Activated T-helper 9 cell treated with anti-CD3 and anti-CD28 coated beads, Interleukin-2, amount 50 U/mL, for 16 hours (primary cell): Measurements from ENCODE around the gene STK16.
A peak's percentile ranks its signal among the peaks of the same experiment; 100 is the strongest.
"Not testable (repeated sequence)": the region's sequence is repeated elsewhere in the genome, so short reads cannot be mapped to it uniquely, and the experiment has no call there.

Experiments used
- DNase-seq: peaks from one replicate; pipeline ENCODE4 v3.0.0-alpha.2; 2020; ENCODE audit warnings: low read depth

Gene STK16, protein sequence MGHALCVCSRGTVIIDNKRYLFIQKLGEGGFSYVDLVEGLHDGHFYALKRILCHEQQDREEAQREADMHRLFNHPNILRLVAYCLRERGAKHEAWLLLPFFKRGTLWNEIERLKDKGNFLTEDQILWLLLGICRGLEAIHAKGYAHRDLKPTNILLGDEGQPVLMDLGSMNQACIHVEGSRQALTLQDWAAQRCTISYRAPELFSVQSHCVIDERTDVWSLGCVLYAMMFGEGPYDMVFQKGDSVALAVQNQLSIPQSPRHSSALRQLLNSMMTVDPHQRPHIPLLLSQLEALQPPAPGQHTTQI

DNA sequence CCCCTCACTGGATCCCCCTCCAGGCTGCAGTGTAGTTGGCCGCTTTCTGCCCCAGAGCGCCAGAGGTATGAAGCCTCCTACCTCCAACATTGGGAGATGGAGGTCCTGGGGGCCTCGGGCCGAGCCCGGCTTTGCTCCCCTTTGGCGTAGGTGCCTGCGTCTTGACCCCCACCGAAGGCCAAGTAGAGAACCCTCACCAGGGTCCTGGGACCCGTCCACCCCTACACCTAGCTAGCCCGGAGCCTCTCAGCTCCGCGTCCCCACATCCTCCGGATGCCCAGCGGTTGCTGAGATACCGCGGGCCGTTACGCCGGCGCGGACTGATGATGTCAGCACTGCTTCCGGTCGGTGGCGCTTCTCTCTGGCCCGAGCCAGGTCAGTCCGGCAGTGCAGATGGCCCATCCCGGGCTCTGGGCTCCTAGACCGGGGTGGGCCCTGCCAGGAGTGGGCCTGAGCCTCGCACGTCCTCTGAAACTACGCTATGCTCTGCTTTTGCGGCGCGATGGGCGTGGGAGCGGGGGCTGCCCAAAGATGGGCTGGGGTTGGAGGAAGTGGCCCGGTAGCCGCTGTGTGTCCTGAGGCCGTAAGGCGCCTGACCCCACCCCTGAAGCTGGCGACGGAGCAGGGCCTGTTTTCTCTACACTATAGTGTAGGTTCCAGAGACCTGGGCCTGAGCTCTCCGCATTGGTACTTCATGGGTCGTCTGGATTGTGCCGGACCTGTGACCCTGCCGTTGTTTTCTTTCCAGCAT, at the start of gene STK16, which contains the start of gene GLB1L:
Gene STK16 (plus strand): TSS at position 332 of the 751 bp plus-strand sequence. CDS start 521 bp downstream, outside the sequence.
Gene GLB1L (minus strand): TSS at position 297 of the 751 bp plus-strand sequence. CDS start 1,871 bp downstream, outside the sequence.
- peak; percentile 83 for DNase-seq

DNA sequence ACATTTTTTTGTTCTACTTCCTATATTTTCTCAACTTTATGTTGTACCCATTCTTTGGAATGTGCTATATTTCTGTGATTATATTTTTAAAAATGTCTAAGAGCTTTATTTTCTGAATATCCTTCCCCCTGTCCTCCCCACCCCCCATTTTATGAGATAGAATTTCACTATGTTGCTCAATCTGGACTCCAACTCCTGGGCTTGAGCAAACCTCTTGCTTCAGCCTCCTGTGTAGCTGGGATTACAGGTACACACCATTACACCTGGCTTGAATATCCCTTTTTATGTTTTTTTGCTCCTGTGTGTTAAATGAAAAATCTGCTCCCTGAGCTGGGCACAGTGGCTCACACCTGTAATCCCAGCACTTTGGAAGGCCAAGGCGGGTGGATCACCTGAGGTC, 47.9 kb upstream of the STK16 start:
- no peak for DNase-seq

DNA sequence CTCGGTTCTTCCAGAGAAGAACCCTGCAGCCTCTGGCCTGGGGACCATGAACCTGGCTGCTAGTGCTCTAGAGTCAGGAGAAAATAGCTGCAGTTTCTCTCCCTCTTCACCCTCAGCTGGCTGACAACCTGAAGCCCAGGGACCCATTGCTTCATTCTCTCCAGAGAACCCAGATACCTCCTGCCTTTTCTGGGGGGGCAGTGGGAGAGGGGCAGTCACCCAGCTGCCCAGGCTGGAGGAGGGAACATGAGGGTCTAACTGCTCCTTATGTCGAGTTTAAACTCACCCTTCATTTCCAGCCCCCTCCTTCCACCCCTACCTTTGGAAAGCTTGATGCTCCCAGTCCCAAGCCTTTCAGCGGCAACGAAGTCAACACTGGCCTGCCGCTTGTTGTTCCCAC, 46.3 kb upstream of the STK16 start:
- DNase-seq, result no peak

DNA sequence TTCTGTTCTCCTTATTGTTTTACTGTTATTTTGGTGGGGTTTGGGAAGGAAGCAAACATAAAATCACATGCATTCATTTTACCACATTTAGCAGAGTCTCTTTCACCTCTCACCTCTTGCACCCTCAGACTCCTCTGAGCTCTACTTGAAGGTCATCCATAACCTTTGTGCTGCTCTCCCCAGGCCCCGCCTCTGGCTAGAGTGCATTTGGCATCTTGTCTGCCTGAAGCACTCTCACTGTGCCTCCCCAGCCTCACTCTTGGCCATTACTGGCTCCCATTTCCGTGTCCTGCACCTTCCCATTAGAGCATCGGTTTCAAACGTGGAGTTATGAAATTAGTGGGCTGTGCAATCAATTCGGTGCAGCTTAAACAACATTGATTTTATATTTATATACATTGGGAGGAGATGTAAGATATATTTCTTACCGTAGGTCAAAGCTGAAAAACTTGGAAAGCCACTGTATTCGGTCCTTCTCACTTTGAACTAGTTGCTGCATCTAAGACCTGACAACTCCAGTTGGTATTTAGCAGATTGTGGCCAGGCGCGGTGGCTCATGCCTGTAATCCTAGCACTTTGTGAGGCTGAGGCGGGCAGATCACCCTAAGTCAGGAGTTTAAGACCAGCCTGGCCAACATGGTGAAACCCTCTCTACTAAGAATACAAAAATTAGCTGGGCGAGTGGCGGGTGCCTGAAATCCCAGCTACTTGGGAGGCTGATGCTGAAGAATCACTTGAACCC, 45.6 kb upstream of the STK16 start:
- no peak for DNase-seq

DNA sequence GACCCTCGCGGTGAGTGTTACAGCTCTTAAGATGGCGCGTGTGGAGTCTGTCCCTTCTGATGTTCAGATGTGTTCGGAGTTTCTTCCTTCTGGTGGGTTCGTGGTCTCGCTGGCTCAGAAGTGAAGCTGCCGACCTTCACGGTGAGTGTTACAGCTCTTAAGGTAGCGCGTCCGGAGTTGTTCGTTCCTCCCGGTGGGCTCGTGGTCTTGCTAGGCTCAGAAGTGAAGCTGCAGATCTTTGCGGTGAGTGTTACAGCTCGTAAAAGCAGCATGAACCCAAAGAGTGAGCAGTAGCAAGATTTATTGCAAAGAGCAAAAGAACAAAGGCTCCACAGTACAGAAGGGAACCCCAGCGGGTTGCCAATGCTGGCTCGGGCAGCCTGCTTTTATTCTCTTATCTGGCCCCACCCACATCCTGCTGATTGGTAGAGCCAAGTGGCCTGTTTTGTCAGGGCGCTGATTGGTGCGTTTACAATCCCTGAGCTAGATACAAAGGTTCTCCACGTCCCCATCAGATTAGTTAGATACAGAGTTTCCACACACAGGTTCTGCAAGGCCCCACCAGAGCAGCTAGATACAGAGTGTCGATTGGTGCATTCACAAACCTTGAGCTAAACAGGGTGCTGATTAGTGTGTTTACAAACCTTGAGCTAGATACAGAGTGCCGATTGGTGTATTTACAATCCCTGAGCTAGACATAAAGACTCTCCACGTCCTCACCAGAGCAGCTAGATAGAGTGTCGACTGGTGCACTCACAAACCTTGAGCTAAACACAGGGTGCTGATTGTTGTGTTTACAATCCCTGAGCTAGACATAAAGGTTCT, 44.6 kb upstream of the STK16 start:
- DNase-seq, result not testable (repeated sequence)

DNA sequence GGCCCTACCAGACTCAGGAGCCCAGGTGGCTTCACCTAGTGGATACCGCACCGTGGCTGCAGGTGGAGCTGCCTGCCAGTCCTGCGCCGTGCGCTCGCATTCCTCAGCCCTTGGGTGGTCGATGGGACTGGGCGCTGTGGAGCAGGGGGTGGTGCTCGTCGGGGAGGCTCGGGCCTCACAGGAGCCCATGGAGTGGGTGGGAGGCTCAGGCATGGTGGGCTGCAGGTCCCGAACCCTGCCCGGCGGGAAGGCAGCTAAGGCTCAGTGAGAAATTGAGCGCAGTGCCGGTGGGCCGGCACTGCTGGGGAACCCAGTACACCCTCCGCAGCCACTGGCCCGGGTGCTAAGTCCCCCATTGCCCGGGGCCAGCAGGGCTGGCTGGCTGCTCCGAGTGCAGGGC, 43.9 kb upstream of the STK16 start:
- not testable (repeated sequence) for DNase-seq

DNA sequence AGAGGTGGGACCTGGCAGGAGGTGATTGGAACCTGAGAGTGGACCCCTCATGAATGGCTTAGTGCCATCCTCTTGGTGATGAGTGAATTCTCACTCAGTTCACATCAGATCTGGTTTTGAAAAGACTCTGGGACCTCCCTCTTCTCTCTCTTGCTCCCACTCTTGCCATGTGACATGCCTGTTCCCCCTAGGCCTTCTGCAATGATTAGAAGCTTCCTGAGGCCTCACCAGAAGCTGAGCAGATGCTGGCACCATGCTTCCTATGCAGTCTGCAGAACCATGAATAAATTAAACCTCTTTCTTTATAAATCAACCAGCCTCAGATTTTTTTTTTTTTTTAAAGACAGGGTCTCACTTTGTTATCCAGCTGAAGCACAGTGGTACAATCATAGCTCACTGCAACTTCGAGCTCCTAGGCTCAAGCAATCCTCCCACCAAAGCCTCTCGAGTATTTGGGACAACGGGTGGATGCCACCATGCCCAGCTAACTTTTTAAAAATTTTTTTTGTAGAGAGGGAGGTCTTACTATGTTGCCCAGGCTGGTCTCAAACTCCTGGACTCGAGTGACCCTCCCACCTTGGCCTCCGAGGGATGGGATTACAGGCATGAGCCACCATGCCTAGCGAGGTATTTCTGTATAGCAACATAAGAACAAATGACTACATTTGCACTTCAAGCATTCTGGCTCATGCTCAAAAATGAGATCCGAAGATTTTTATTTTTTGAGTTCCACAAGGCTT, 40.7 kb upstream of the STK16 start:
- no peak for DNase-seq

DNA sequence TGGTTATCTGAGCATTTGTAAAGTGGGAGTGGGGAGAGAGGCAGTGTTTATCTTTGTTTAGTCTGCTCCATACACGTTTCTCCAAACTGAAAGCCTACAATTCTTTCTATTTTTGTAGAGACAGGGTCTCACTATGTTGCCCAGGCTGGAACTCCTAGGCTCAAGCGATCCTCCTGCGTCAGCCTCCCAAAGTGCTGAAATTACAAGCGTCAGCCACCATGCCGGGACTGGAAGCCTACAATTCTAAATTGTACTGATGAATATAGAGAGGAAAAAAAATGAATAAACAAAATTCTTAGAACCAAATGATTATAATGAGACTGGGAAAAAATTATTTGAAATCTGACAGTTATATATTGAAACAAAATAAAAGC, 40.1 kb upstream of the STK16 start:
- DNase-seq, result no peak

DNA sequence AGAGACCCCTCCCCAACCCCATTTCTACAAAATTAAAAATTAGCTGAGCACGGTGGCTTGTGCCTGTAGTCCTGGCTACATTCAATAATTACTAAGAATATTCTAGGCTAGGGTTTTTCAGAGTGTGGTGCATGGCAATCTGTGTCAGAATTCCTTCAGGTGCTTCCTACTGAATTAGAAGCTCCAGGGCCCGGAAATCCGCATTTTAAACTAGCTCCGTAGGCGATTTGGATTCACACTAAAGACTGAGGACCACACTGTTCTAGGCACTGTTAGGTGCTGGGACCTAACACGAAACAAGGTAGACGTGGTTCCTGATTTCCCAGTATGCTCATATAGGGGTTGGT, 39.3 kb upstream of the STK16 start:
- DNase-seq, result no peak

DNA sequence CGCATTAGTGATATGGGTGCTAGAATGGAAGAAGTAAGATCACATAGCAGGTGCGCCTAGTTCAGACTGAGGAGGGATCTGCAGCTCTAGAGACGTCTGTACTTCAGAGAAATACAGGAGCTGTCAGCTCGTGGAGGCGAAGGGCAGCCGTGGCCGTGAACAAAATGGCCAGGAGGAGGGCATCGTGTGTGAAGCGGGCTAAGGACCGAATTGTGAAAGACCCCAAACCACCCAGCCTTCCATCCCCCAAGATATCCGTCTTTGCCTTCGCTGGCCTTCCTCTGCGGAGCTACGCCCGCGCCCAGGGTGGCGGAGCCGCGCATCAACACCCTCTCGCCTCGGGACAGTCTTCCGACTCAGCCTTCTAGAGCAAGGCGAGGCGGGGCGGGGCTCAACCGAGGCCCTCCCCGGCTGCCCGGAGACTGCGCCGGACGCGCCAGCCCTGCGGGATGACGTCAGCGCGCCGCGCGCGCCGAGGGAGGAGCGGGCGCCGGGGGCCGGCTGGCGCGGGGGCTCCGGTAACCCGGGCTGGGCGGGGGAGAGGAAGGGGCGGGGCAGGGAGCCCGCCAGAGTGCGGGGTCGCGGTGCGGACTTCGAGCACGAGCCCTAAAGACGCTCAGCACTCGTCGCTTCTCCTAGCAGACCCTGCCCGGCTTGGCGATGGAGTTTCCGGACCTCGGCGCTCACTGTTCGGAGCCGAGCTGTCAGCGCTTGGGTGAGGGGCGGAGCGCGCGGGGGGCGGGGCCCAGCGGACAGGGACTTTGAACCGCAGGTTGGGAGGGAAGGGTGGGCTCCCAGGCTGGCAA, 38.7 kb upstream of the STK16 start, which contains the start of gene ZFAND2B:
Gene ZFAND2B (plus strand): TSS at position 455 of the 806 bp plus-strand sequence. CDS start 206 bp downstream, at position 661.
- peak; percentile 94 for DNase-seq

DNA sequence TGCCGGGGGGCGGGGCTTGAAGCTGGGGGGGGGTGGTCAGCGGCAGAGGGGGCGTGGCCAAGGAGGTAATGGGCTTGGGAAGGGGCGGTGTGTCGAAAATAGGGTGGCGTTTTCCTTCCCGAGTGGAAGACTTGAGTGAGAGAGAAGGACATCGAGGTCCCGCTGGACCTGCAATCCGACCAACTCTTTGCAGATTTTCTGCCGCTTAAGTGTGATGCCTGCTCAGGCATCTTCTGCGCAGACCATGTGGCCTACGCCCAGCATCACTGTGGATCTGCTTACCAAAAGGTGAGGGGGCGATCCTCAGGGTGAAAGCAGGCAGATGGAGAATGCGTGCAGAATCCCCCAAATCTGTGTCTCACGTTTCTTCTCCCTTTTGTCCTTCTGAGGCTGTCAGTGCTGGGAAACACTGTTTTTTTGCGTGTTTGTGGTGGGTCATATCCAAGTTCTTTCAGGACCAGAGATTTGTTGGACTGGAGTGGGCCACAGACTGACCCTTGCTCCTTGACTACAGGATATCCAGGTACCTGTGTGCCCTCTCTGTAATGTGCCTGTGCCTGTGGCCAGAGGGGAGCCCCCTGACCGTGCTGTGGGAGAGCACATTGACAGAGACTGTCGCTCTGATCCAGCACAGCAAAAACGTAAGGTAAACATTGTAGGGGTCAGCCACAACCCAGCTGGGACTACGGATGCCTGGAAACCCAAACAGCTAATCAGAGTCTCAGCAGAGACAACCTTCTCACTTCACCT, 38.0 kb upstream of the STK16 start:
- DNase-seq, result no peak

DNA sequence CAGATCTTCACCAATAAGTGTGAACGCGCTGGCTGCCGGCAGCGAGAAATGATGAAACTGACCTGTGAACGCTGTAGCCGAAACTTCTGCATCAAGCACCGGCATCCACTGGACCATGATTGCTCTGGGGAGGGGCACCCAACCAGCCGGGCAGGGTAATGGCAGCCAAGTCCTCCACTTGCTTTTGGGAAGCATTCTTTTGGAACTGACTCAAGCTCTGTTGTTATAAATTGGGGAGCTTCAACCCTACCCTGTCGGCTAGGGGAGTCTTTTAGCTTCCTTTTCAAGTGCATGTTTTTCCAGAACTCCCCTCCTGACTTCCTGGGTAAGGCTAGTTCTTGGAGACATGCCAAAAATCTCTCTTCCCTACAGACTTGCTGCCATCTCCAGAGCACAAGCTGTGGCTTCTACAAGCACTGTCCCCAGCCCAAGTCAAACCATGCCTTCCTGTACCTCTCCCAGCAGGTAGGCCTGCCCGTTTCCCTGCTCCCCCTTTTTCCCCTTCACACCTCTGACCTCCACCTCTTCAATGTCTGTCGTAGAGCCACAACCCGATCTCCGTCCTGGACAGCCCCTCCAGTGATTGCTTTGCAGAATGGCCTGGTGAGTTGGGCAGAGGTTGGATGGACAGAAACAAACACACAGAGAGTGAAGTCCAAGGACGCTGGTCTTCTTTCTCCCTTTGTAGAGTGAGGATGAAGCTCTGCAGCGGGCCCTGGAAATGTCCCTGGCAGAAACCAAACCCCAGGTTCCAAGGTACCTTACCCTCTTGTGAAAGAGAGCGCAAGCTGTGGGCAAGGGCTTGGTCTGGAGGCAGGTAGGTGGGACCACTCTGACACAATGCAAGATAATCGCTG, 37.2 kb upstream of the STK16 start:
- no peak for DNase-seq

DNA sequence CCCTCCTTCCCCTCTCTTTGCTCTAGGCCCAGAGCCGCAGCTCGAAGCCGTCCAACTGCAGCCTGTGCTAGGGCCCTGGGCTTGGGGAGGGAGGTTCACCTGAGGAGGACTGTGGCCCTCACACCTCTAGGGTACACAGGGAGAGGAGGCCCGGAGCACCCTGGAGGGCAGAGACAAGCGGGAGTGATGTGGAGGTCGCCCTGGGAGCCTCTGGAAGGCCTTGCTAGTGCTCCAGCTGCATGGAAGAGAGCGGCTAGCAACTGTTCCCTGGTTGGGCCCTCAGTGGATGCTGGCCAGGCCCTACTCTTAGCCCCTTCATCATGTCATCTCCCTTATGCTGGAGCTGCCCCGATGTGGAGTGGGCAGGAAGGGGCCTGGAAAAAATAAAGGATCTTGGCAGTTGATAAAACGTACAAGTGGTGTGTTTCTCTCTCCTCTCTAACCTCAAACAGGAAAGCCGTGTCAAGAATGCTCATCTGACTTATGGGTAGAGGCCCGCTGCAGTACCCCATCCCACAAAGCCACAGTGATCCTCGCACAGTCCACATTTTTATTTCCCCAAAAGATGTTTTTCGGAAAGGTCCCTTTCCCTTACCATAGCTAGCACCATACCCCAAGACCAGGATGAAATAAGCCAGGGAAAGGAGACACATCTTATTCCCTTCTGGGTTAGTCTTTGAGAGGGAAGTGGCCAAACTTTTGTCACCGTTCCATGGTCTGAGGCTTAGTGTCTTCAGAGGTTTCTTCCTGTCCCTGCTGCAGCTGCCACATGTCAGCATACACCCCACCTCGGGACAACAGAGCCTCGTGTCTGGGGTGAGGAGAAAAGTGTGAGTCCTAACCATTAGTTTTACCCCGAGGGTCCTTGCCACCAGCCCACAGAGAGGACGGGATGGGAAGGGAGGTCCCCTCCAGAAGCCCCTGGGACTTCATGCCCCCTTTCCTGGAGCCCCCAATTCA, 35.8 kb upstream of the STK16 start:
- DNase-seq, result no peak

DNA sequence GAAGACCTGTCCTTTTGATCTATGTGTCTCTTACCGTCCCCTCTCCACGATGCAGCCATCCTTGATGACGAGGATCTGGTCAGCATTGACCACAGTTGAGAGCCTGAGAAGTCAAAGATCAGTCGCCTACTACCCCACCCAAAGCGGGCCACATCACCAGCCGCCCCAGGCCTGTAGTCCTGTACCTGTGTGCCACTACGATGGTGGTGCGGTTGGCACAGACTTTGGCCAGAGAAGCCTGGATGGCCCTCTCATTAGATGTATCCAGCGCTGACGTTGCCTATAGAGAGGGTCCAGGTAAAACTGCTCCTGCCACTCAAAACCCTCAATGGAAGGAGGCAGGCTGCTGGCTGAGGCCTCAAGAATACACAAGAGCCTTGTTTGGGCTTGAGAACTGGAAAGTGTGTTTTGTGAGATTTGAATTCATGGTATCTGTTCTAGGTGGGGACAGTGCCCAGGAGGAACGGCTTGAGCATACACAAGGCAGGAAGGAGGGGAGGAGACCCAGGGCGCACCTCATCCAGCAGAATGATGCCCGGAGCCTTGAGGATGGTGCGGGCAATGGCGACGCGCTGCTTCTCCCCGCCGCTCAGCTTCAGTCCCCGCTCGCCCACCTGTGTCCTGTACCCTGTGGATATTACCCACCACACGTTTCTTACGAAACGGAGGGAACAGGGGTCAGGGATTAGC, 34.9 kb upstream of the STK16 start:
- DNase-seq, result no peak

DNA sequence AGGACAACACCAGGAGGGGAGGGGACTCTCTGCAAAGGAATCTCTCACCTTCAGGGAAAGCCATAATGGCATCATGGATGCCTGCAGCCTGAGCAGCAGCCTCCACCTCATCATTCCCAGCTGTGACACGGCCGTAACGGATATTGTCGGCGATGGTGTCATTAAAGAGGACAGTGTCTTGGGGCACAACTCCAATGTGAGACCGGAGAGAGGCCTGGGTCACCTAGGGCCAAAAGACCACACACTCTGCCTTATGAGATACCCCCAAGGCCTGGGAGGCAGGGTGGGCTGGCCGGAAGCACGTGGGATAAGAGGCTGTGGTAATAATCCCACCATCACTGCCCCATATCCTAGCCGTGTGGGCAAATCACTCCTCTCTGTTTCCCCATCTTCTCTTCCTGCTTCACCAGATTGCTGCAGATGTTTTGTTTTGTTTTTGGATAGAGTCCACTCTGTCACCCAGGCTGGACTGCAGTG, 34.4 kb upstream of the STK16 start:
- no peak for DNase-seq

DNA sequence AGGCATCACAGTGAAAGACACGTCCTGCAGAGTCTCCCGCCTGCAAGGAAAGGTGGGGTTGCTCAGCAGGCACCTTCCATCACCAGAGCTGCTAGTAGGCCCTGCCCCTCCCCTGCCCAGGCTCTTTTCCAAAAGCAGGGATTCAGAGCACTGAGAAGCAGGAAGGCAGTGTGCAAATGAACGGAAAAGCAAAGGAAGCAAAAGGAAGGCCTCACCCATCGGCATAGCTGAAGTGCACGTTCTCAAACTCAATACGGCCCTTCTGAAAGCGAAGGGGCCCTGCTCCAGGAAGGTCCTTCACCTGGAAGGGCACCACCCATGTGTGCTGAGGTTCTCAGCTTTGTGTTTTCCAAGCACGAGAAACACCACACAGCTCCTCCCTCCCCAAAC, 32.3 kb upstream of the STK16 start:
- DNase-seq, result no peak
